B cell (primary cell): ENCODE results near the gene SLC38A10. TPM values are rescaled to one million over a fixed set of nuclear protein-coding genes. Genes with fewer than 3 reads are reported as not detected.

Experiments used
- ATAC-seq: fragments of 200-7000 bp; cut with Tn5 transposase; one replicate; pipeline ENCODE4 v1.10.0; 2021; ENCODE audit warnings: low read depth, mild to moderate bottlenecking, moderate number of reproducible peaks, moderate library complexity
- CTCF ChIA-PET: fragments of 350-600 bp; sonication (Branson Sonifier 250); formaldehyde crosslinking; loops from one replicate; lab custom pipeline; 2021; ENCODE audit warnings: antibody characterized with exemption, inconsistent platforms; lab: Charles Lee
- POLR2A ChIA-PET: fragments of 350-600 bp; sonication (Branson Sonifier 250); formaldehyde crosslinking; loops from one replicate; lab custom pipeline; 2021; ENCODE audit warnings: antibody characterized with exemption; lab: Charles Lee
- DNase-seq: peaks from one replicate; pipeline ENCODE4 v3.0.0; 2013
- H2AFZ ChIP-seq: 2 replicates; pipeline ENCODE4 v1.6.1; 2012; ENCODE audit warnings: mild to moderate bottlenecking, low read depth, low read length; ENCODE audit not compliant: insufficient read depth, poor library complexity, severe bottlenecking
- H3K27ac ChIP-seq, 2 donors: 1 replicate in 1 of 2; 2 replicates in 1 of 2; pipeline ENCODE4 v1.5.1; 2012 to 2013; ENCODE audit warnings: low read length in 2 of 2, mild to moderate bottlenecking in 2 of 2, moderate library complexity in 1 of 2
- H3K27me3 ChIP-seq, 4 experiments: fragments of 200-600 bp in 1 of 4; sonication (generic) in 1 of 4; replicated peaks in 1 of 4; 1 replicate in 2 of 4; 2 replicates in 2 of 4; pipeline versions ENCODE4 v1.6.1 to v1.7.0; 2013 to 2016; ENCODE audit warnings: low read length in 3 of 4, mild to moderate bottlenecking in 2 of 4, mixed read lengths in 1 of 4, moderate library complexity in 1 of 4; ENCODE audit not compliant: insufficient read depth in 4 of 4, control insufficient read depth in 3 of 4; ENCODE audit errors: control extremely low read depth in 1 of 4
- H3K36me3 ChIP-seq, 2 experiments: replicated peaks in 1 of 2; 1 replicate in 1 of 2; 2 replicates in 1 of 2; pipeline versions ENCODE4 v1.6.1 to v1.7.1; 2013; ENCODE audit warnings: low read length in 1 of 2; ENCODE audit not compliant: insufficient read depth in 2 of 2, control insufficient read depth in 1 of 2; ENCODE audit errors: control extremely low read depth in 1 of 2, extremely low read depth in 1 of 2
- H3K4me1 ChIP-seq, 2 donors: fragments of 200-600 bp in 1 of 2; sonication (generic) in 1 of 2; 1 replicate in 1 of 2; 2 replicates in 1 of 2; pipeline versions ENCODE4 v1.5.1 to v1.6.1; 2013 to 2017; ENCODE audit warnings: low read length in 2 of 2; ENCODE audit not compliant: control insufficient read depth in 2 of 2, insufficient read depth in 2 of 2
- H3K4me2 ChIP-seq: replicated peaks from 2 replicates; pipeline ENCODE3; 2012; ENCODE audit warnings: mild to moderate bottlenecking, low read depth, low read length; ENCODE audit not compliant: poor library complexity, severe bottlenecking
- H3K4me3 ChIP-seq, 5 experiments: fragments of 200-600 bp in 1 of 5; sonication (generic) in 1 of 5; 1 replicate in 3 of 5; 2 replicates in 2 of 5; pipeline versions ENCODE4 v1.5.1 to v1.7.0; 2011 to 2016; ENCODE audit warnings: low read length in 4 of 5, mild to moderate bottlenecking in 4 of 5, low read depth in 2 of 5, control low read depth in 1 of 5, moderate library complexity in 1 of 5; ENCODE audit not compliant: insufficient read depth in 1 of 5; ENCODE audit errors: control extremely low read depth in 1 of 5, extremely low read depth in 1 of 5
- H3K79me2 ChIP-seq: fragments of 200-600 bp; sonication (generic); one replicate; pipeline ENCODE4 v1.6.0; 2016; ENCODE audit warnings: low read length; ENCODE audit not compliant: control insufficient read depth, insufficient read depth
- H3K9ac ChIP-seq: fragments of 200-600 bp; sonication (generic); 2 replicates; pipeline ENCODE4 v1.6.1; 2017; ENCODE audit warnings: mild to moderate bottlenecking, low read length, moderate library complexity
- H3K9me3 ChIP-seq, 3 donors: one replicate each; pipeline versions ENCODE4 v1.6.1 to v1.7.1; 2013; ENCODE audit warnings: low read length in 2 of 3; ENCODE audit not compliant: control insufficient read depth in 2 of 3, insufficient read depth in 1 of 3; ENCODE audit errors: control extremely low read depth in 1 of 3
- H4K20me1 ChIP-seq: 2 replicates; pipeline ENCODE4 v1.6.0; 2012; ENCODE audit warnings: mild to moderate bottlenecking, low read length; ENCODE audit not compliant: insufficient read depth, control insufficient read depth, poor library complexity, severe bottlenecking
- H3K27ac Mint-ChIP-seq: one replicate; pipeline ENCODE4 v1.8.0; 2021; ENCODE audit warnings: mixed read lengths
- H3K27me3 Mint-ChIP-seq: one replicate; pipeline ENCODE4 v1.8.0; 2021; ENCODE audit warnings: mixed read lengths
- H3K4me1 Mint-ChIP-seq: one replicate; pipeline ENCODE4 v1.8.0; 2021; ENCODE audit warnings: mixed read lengths
- H3K4me3 Mint-ChIP-seq: one replicate; pipeline ENCODE4 v1.8.0; 2021; ENCODE audit warnings: mixed read lengths
- H3K9me3 Mint-ChIP-seq: one replicate; pipeline ENCODE4 v1.8.0; 2022; ENCODE audit warnings: mixed read lengths; ENCODE audit not compliant: insufficient read depth
- CTCF ChIP-seq: fragments of 200-600 bp; IDR thresholded peaks from one replicate; pipeline ENCODE4 v1.8.0; 2022; ENCODE audit warnings: antibody characterized with exemption, mild to moderate bottlenecking
- EZH2 ChIP-seq: IDR thresholded peaks from 2 replicates; pipeline ENCODE4 v1.6.1; 2012; ENCODE audit warnings: borderline replicate concordance, low read depth, mild to moderate bottlenecking, moderate library complexity, low read length; ENCODE audit not compliant: insufficient read depth, poor library complexity, severe bottlenecking
- WGBS: methylation state at CpG from one replicate; pipeline ENCODE4 v1.1.5; 2013; ENCODE audit warnings: missing lambda C conversion rate; ENCODE audit not compliant: insufficient coverage; 5-methylcytosine and 5-hydroxymethylcytosine counted together
- intact Hi-C: fragments of 100-400 bp; cut with micrococcal nuclease; formaldehyde crosslinking; loops from one replicate; pipeline ENCODE4 v1.10.0; 2022
- polyA plus RNA-seq: library from polyadenylated mRNA; depleted of rRNA; stranded (reverse); fragments of >200 nt; gene quantifications from 2 replicates; pipeline ENCODE4 v1.2.3, GENCODE V29; 2012
- total RNA-seq, 2 donors: library from RNA; stranded (reverse); fragments of 120-200 nt in 1 of 2; gene quantifications; 1 replicate in 1 of 2; 2 replicates in 1 of 2; pipeline versions ENCODE4 v1.2.3 to v1.2.4, GENCODE V29; 2013 to 2022

The SLC38A10 gene
- total and polyA plus RNA-seq, 2 donors (not counting 1 experiment from before 2014, with no cell fraction given), result 76.1 to 104 TPM

- no peak for TF ChIP-seq EZH2
- no peak for TF ChIP-seq CTCF
- intact Hi-C loops, result loop anchor here (5.0 to 10.0 kb wide), 2 partner anchors 264 to 301 kb away; partner anchors contain the start of genes ACTG1 and FAAP100
Observed at GRCh38 chr17:81251094-81251708, 43.9 kb downstream of the SLC38A10 start.

More at GRCh38 chr17:81251094-81251708, 43.9 kb downstream of the SLC38A10 start:
- Histone ChIP-seq H4K20me1 (peaks cover 62% of the 10 kb centered on the region), H3K4me3 (no peak overlapping the region), H3K9me3 (no peaks in the 10 kb centered on the region), H3K4me1 (peaks cover 0 to 11% of the 10 kb centered on the region in 2 donors), H3K4me2 (peak overlapping the region; percentile 0), H3K36me3 (peaks cover 0 to 43% of the 10 kb centered on the region in 2 experiments), H3K79me2 (peaks cover 15% of the 10 kb centered on the region), H2AFZ (no peak overlapping the region), H3K9ac (no peak overlapping the region), H3K27ac (no peak overlapping the region), H3K27me3 (no peaks in the 10 kb centered on the region)
- DNase-seq (no peak), ATAC-seq (no peak)
- Mint-ChIP-seq H3K4me1 (peaks cover 7% of the 10 kb centered on the region), H3K4me3 (no peak overlapping the region), H3K27ac (peak overlapping the region; percentile 26), H3K9me3 (no peaks in the 10 kb centered on the region), H3K27me3 (no peaks in the 10 kb centered on the region)
- WGBS, result 80% methylated on average over 23 of the region's 25 CpGs
- CTCF ChIA-PET, result interaction anchor here (1.6 to 4.2 kb wide), 3 partner anchors 233 to 349 kb away, joined by 7 to 33 read pairs (median 8); no protein-coding TSS in a partner anchor
- POLR2A ChIA-PET, result no interaction called here
